Retinal pigment epithelial cell (primary cell): ENCODE results near the gene NSD1.

ENCODE experiments used
- DNase-seq: peaks from one replicate; pipeline ENCODE4 v3.0.0-alpha.2; 2010; ENCODE audit warnings: low read depth
- H3K4me3 ChIP-seq: 2 replicates; pipeline ENCODE4 v1.5.1; 2011; ENCODE audit warnings: mild to moderate bottlenecking, low read length, control low read depth, moderate library complexity
- CTCF ChIP-seq: conservative IDR thresholded peaks from 2 replicates; pipeline ENCODE4 v1.5.1; 2011; ENCODE audit warnings: low read depth, low read length, control low read depth, inconsistent platforms

NSD1 gene

GRCh38 chr5:177332031-177332895 lies 198.7 kb downstream of the NSD1 start:
- no peak for DNase-seq
- TF ChIP-seq CTCF: no peak
- no peak overlapping the region for H3K4me3 ChIP-seq

- no peak for DNase-seq
- no peak for TF ChIP-seq CTCF
Measured at GRCh38 chr5:177332896-177333260, 199.3 kb downstream of the NSD1 start.

DNA sequence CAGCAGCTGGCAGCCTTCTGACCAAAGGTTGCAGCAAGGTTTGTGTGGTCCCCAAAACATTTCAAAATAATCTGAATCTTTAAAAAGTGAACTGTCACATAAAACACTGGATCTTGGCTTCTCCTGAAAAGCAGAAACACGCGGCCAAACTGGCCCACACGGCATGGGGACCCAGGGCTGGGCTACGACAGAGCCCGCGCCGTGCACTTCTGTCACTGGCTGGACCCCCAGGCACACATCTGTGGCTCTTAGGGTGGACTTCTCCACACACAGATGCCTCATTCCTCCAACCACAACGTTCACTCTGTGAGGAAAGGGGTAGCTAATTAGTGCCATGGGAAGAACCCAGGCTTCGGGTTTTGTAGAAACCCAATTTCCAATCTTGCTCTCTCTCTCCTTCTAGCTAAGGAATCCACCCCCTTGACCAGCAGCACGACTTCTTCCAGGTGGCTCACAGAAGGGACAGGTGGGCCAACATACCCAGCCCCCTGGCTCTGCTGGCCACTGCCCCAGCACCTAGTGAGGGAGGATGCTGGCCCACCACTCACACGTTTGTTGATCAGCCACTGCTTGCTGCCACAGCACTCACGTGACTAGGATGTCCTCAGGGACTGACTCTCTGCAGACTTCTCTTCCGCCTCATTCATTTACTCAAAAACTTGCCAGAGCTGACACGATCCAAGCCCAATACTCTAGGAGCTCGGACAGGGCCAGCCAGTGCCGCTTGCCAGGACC lies 200.0 kb downstream of the NSD1 start:
- TF ChIP-seq CTCF: no peak
- H3K4me3 ChIP-seq: no peak overlapping the region
- no peak for DNase-seq

More at GRCh38 chr5:177332896-177333260, 199.3 kb downstream of the NSD1 start:
- no peak overlapping the region for H3K4me3 ChIP-seq

- DNase-seq: no peak
- no peak for TF ChIP-seq CTCF
Measured at GRCh38 chr5:177334155-177334551, 200.6 kb downstream of the NSD1 start.

DNA sequence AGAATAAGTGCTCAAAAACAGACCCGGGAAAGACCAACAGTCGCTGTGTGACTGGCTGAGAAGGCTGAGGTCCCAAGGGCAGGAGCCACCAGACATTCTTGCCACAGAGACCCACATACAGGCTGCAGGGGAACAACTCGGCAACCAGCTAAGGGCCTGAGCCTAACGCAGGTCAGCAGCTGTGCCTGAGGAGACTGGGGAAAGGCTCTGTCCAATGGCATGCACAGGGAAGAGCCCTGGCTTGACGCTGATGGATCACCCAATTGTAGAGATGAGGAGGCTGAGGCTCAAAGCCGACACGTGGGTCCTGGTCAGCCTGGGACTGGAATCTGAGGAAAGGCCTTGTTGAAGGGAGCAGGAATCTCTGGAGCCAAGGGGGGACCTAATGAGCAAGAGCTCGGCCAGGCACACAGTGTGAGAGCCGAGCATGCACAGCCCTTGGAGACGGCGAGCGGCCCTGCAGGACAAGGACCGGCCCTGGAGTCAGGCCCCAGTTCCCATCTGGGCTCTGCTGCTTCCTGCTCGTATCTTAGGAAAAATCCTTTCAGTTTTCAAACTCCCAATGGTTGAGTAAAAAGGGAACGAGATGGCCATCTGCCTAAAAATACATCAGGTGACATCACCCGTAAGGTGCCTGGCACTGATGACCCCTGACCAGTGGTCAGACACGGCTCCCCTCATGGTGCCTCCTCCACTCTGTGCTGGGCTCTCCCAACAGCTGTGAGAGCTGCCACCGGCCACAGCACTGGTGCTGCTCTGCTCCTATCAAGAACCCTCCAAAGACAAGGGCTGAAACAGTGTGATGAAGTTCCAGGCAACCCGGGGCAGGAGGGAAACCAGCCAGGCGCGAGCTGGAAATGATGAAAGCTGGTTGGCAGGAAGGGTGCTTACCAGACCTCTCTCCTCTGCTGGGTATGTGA lies 201.5 kb downstream of the NSD1 start:
- no peak for DNase-seq
- H3K4me3 ChIP-seq: no peak overlapping the region
- TF ChIP-seq CTCF: no peak

More at GRCh38 chr5:177334155-177334551, 200.6 kb downstream of the NSD1 start:
- no peak overlapping the region for H3K4me3 ChIP-seq

DNA sequence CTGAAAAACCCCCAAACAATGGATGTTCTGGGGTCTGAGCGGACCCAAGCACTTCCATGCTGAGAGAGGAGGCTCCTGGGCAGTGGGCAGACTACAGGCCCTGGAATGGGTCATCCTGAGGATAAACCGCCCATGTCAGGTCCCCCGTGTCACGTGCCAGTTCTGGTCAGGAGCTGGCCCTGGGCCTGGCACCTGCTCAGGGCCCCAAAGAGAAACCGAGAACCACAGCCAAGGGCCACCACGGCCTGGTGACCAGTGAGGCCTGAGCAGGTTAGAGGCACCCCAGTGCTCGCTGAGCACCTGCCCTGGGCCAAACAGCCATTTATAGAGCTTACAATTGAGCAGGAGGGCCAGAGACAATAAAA lies 202.1 kb downstream of the NSD1 start:
- H3K4me3 ChIP-seq: no peak overlapping the region
- no peak for TF ChIP-seq CTCF
- DNase-seq: no peak
